HPDE6-E6E7 (cell line): ENCODE results near the gene KCNQ5.

Experiments
- DNase-seq: peaks from one replicate; pipeline ENCODE4 v3.0.0; 2011; ENCODE audit warnings: missing footprints; ENCODE audit errors: extremely low spot score

The KCNQ5 gene

GRCh38 chr6:72793641-72794395, 172.0 kb downstream of the KCNQ5 start:
- DNase-seq = no peak

- DNase-seq = peak; percentile 22
Observed at GRCh38 chr6:72798196-72798595, 176.3 kb downstream of the KCNQ5 start.

GRCh38 chr6:72809746-72810379, 188.0 kb downstream of the KCNQ5 start:
- DNase-seq = no peak

- DNase-seq = no peak
Observed at GRCh38 chr6:72810571-72811280, 188.9 kb downstream of the KCNQ5 start.

- DNase-seq = no peak
Observed at GRCh38 chr6:72811971-72812421, 190.1 kb downstream of the KCNQ5 start.

- no peak for DNase-seq
Observed at GRCh38 chr6:72813807-72814596, 192.1 kb downstream of the KCNQ5 start.

- DNase-seq = no peak
Observed at GRCh38 chr6:72816022-72816421, 194.2 kb downstream of the KCNQ5 start.

GRCh38 chr6:72817208-72817607, 195.3 kb downstream of the KCNQ5 start:
- DNase-seq = no peak

GRCh38 chr6:72819609-72820008, 197.7 kb downstream of the KCNQ5 start:
- peak; percentile 40 for DNase-seq

GRCh38 chr6:72820153-72820552, 198.3 kb downstream of the KCNQ5 start:
- DNase-seq = no peak

GRCh38 chr6:72820906-72821305, 199.0 kb downstream of the KCNQ5 start:
- no peak for DNase-seq

GRCh38 chr6:72822023-72822422, 200.2 kb downstream of the KCNQ5 start:
- DNase-seq = no peak

- DNase-seq = no peak
Observed at GRCh38 chr6:72822691-72823090, 200.8 kb downstream of the KCNQ5 start.

GRCh38 chr6:72824833-72825232, 203.0 kb downstream of the KCNQ5 start:
- no peak for DNase-seq

GRCh38 chr6:72825315-72825911, 203.5 kb downstream of the KCNQ5 start:
- DNase-seq = no peak

GRCh38 chr6:72826037-72826436, 204.2 kb downstream of the KCNQ5 start:
- DNase-seq = peak; percentile 13

- DNase-seq = no peak
Observed at GRCh38 chr6:72826744-72827438, 205.0 kb downstream of the KCNQ5 start.

- DNase-seq = no peak
Observed at GRCh38 chr6:72828904-72829303, 207.0 kb downstream of the KCNQ5 start.

GRCh38 chr6:72832271-72832670, 210.4 kb downstream of the KCNQ5 start:
- DNase-seq = no peak

GRCh38 chr6:72835749-72836148, 213.9 kb downstream of the KCNQ5 start:
- no peak for DNase-seq

- DNase-seq = no peak
Observed at GRCh38 chr6:72836971-72837370, 215.1 kb downstream of the KCNQ5 start.
